SJCRH30 (cell line): ENCODE measurements around the gene YWHAH. TPM values are rescaled to one million over a fixed set of nuclear protein-coding genes. Genes with fewer than 3 reads are reported as not detected.

ENCODE experiments used
- DNase-seq, 2 experiments: peaks; one replicate each; pipeline ENCODE4 v3.0.0-alpha.2; 2015 to 2020
- H3K27ac ChIP-seq: fragments of 250-450 bp; sonication (Bioruptor Pico); 2 replicates; pipeline ENCODE4 v1.5.1; 2020; ENCODE audit warnings: mild to moderate bottlenecking, moderate library complexity
- H3K27me3 ChIP-seq: fragments of 250-450 bp; sonication (Bioruptor Pico); 2 replicates; pipeline ENCODE4 v1.5.1; 2020; ENCODE audit warnings: mild to moderate bottlenecking, moderate library complexity
- H3K36me3 ChIP-seq: fragments of 250-450 bp; sonication (Bioruptor Pico); 2 replicates; pipeline ENCODE4 v1.5.1; 2020; ENCODE audit warnings: mild to moderate bottlenecking, moderate library complexity
- H3K4me1 ChIP-seq: fragments of 250-450 bp; sonication (Bioruptor Pico); 2 replicates; pipeline ENCODE4 v1.5.1; 2020; ENCODE audit warnings: mild to moderate bottlenecking, moderate library complexity
- H3K4me3 ChIP-seq: fragments of 250-450 bp; sonication (Bioruptor Pico); 2 replicates; pipeline ENCODE4 v1.5.1; 2020; ENCODE audit warnings: mild to moderate bottlenecking, moderate library complexity
- H3K9me3 ChIP-seq: fragments of 250-450 bp; sonication (Bioruptor Pico); replicated peaks from 2 replicates; pipeline ENCODE4 v1.5.1; 2020; ENCODE audit warnings: mild to moderate bottlenecking, moderate library complexity
- total RNA-seq: library from RNA; depleted of rRNA; stranded (reverse); fragments of >200 nt; shearing (Covaris generic); gene quantifications from 2 replicates; pipeline ENCODE4 v1.2.3, GENCODE V29; 2014

YWHAH gene
- total RNA-seq, 1 experiment from 2014 or later = 106 TPM

- Histone ChIP-seq H3K36me3 (no peaks in the 10 kb centered on the region), H3K27ac (no peak overlapping the region), H3K27me3 (no peaks in the 10 kb centered on the region), H3K4me1 (peaks cover 11% of the 10 kb centered on the region), H3K4me3 (no peak overlapping the region), H3K9me3 (no peaks in the 10 kb centered on the region)
- DNase-seq = no peak
Measured at GRCh38 chr22:31912407-31912743, 32.0 kb upstream of the YWHAH start.

GRCh38 chr22:31915586-31915985 is 28.7 kb upstream of the YWHAH start:
- no peak overlapping the region for H3K27ac ChIP-seq
- peaks cover 11% of the 10 kb centered on the region for H3K4me1 ChIP-seq
- H3K9me3 ChIP-seq = no peaks in the 10 kb centered on the region
- no peak overlapping the region for H3K4me3 ChIP-seq
- DNase-seq = no peak
- H3K27me3 ChIP-seq = no peaks in the 10 kb centered on the region
- H3K36me3 ChIP-seq = no peaks in the 10 kb centered on the region

GRCh38 chr22:31917227-31917921 is 27.0 kb upstream of the YWHAH start:
- Histone ChIP-seq H3K4me3 (no peak overlapping the region), H3K4me1 (peaks cover 6% of the 10 kb centered on the region), H3K27me3 (no peaks in the 10 kb centered on the region), H3K27ac (no peak overlapping the region), H3K9me3 (no peaks in the 10 kb centered on the region), H3K36me3 (no peaks in the 10 kb centered on the region)
- DNase-seq = peak in 1 of 2 experiments; percentile 23

GRCh38 chr22:31919730-31920129 is 24.6 kb upstream of the YWHAH start:
- Histone ChIP-seq H3K9me3 (no peaks in the 10 kb centered on the region), H3K4me1 (peaks cover 8% of the 10 kb centered on the region), H3K36me3 (no peaks in the 10 kb centered on the region), H3K27ac (no peak overlapping the region), H3K4me3 (no peak overlapping the region), H3K27me3 (no peaks in the 10 kb centered on the region)
- DNase-seq = no peak

- Histone ChIP-seq H3K36me3 (no peaks in the 10 kb centered on the region), H3K4me1 (peaks cover 8% of the 10 kb centered on the region), H3K27ac (no peak overlapping the region), H3K4me3 (no peak overlapping the region), H3K9me3 (no peaks in the 10 kb centered on the region), H3K27me3 (no peaks in the 10 kb centered on the region)
- DNase-seq = no peak
Measured at GRCh38 chr22:31920306-31920705, 24.0 kb upstream of the YWHAH start.

GRCh38 chr22:31921106-31921505 is 23.2 kb upstream of the YWHAH start:
- H3K27ac ChIP-seq = no peak overlapping the region
- no peak for DNase-seq
- H3K9me3 ChIP-seq = no peaks in the 10 kb centered on the region
- H3K4me1 ChIP-seq = peaks cover 8% of the 10 kb centered on the region
- no peak overlapping the region for H3K4me3 ChIP-seq
- H3K27me3 ChIP-seq = no peaks in the 10 kb centered on the region
- no peaks in the 10 kb centered on the region for H3K36me3 ChIP-seq

GRCh38 chr22:31922534-31922933 is 21.8 kb upstream of the YWHAH start:
- no peak for DNase-seq
- Histone ChIP-seq H3K27me3 (no peaks in the 10 kb centered on the region), H3K4me3 (no peak overlapping the region), H3K36me3 (no peaks in the 10 kb centered on the region), H3K9me3 (no peaks in the 10 kb centered on the region), H3K27ac (no peak overlapping the region), H3K4me1 (0 out of 2 replicates have a peak, but pooled peaks cover 2% of the 10 kb centered on the region)

GRCh38 chr22:31923136-31923535 is 21.2 kb upstream of the YWHAH start:
- no peak overlapping the region for H3K4me3 ChIP-seq
- peak in 1 of 2 experiments; percentile 28 for DNase-seq
- no peaks in the 10 kb centered on the region for H3K27me3 ChIP-seq
- no peaks in the 10 kb centered on the region for H3K9me3 ChIP-seq
- H3K4me1 ChIP-seq = 0 out of 2 replicates have a peak, but pooled peaks cover 2% of the 10 kb centered on the region
- H3K27ac ChIP-seq = no peak overlapping the region
- H3K36me3 ChIP-seq = no peaks in the 10 kb centered on the region

GRCh38 chr22:31923747-31924146 is 20.6 kb upstream of the YWHAH start:
- Histone ChIP-seq H3K27me3 (no peaks in the 10 kb centered on the region), H3K4me3 (no peak overlapping the region), H3K36me3 (no peaks in the 10 kb centered on the region)

GRCh38 chr22:31925056-31925455 is 19.3 kb upstream of the YWHAH start:
- 0 out of 2 replicates have a peak, but pooled peaks cover 6% of the 10 kb centered on the region for H3K4me1 ChIP-seq
- no peaks in the 10 kb centered on the region for H3K27me3 ChIP-seq
- H3K4me3 ChIP-seq = no peak overlapping the region
- H3K36me3 ChIP-seq = no peaks in the 10 kb centered on the region
- no peaks in the 10 kb centered on the region for H3K9me3 ChIP-seq
- no peak overlapping the region for H3K27ac ChIP-seq
- DNase-seq = no peak

More at GRCh38 chr22:31923747-31924146, 20.6 kb upstream of the YWHAH start:
- Histone ChIP-seq H3K27ac (no peak overlapping the region), H3K9me3 (no peaks in the 10 kb centered on the region), H3K4me1 (0 out of 2 replicates have a peak, but pooled peaks cover 2% of the 10 kb centered on the region)
- no peak for DNase-seq

- no peaks in the 10 kb centered on the region for H3K27me3 ChIP-seq
- H3K9me3 ChIP-seq = no peaks in the 10 kb centered on the region
- no peak for DNase-seq
- H3K4me3 ChIP-seq = no peak overlapping the region
- no peak overlapping the region for H3K27ac ChIP-seq
- no peaks in the 10 kb centered on the region for H3K36me3 ChIP-seq
- 0 out of 2 replicates have a peak, but pooled peaks cover 6% of the 10 kb centered on the region for H3K4me1 ChIP-seq
Measured at GRCh38 chr22:31926024-31926423, 18.3 kb upstream of the YWHAH start.

- DNase-seq = no peak
- H3K4me3 ChIP-seq = no peak overlapping the region
Measured at GRCh38 chr22:31926969-31927368, 17.4 kb upstream of the YWHAH start.

GRCh38 chr22:31927562-31927961 is 16.8 kb upstream of the YWHAH start:
- Histone ChIP-seq H3K4me3 (no peak overlapping the region), H3K4me1 (0 out of 2 replicates have a peak, but pooled peaks cover 6% of the 10 kb centered on the region), H3K27me3 (no peaks in the 10 kb centered on the region), H3K27ac (no peak overlapping the region), H3K9me3 (no peaks in the 10 kb centered on the region), H3K36me3 (no peaks in the 10 kb centered on the region)
- DNase-seq = no peak

More at GRCh38 chr22:31926969-31927368, 17.4 kb upstream of the YWHAH start:
- H3K36me3 ChIP-seq = no peaks in the 10 kb centered on the region
- H3K4me1 ChIP-seq = 0 out of 2 replicates have a peak, but pooled peaks cover 6% of the 10 kb centered on the region
- no peaks in the 10 kb centered on the region for H3K9me3 ChIP-seq
- no peaks in the 10 kb centered on the region for H3K27me3 ChIP-seq
- no peak overlapping the region for H3K27ac ChIP-seq

- 0 out of 2 replicates have a peak, but pooled peaks cover 4% of the 10 kb centered on the region for H3K4me1 ChIP-seq
- H3K4me3 ChIP-seq = no peak overlapping the region
- no peaks in the 10 kb centered on the region for H3K9me3 ChIP-seq
- H3K27me3 ChIP-seq = no peaks in the 10 kb centered on the region
- peak; percentile 65 to 68 for DNase-seq
- H3K36me3 ChIP-seq = no peaks in the 10 kb centered on the region
- H3K27ac ChIP-seq = no peak overlapping the region
Measured at GRCh38 chr22:31929167-31929930, 15.0 kb upstream of the YWHAH start.

- no peak for DNase-seq
- H3K4me3 ChIP-seq = no peak overlapping the region
- 0 out of 2 replicates have a peak, but pooled peaks cover 4% of the 10 kb centered on the region for H3K4me1 ChIP-seq
- no peak overlapping the region for H3K27ac ChIP-seq
- no peaks in the 10 kb centered on the region for H3K9me3 ChIP-seq
- H3K27me3 ChIP-seq = no peaks in the 10 kb centered on the region
- H3K36me3 ChIP-seq = no peaks in the 10 kb centered on the region
Measured at GRCh38 chr22:31932863-31933262, 11.5 kb upstream of the YWHAH start.
